Left kidney (tissue), 8 donors: ENCODE results near the gene ENPP6. TPM values are rescaled to one million over a fixed set of nuclear protein-coding genes. Genes with fewer than 3 reads are reported as not detected.

Experiments used
- DNase-seq: peaks from one replicate; pipeline ENCODE4 v3.0.0-alpha.2; 2013
- long read RNA-seq, 8 donors: transcript quantifications; one replicate each; lab custom pipeline, GENCODE V29; 2026
- polyA plus RNA-seq: library from polyadenylated mRNA; unstranded; fragments of 120-200 nt; gene quantifications from one replicate; pipeline ENCODE4 v1.2.1, GENCODE V29; 2013; ENCODE audit not compliant: insufficient read length

The ENPP6 gene
- 9.2 TPM for polyA plus RNA-seq
- long read RNA-seq, donor 1, partial matches to known transcripts = 0 of 2 reads
- long read RNA-seq, donor 1, other reads (novel, unspliced or antisense) = 0 of 2 reads
- long read RNA-seq, donor 2, partial matches to known transcripts = 0 of 2 reads
- long read RNA-seq, donor 2, other reads (novel, unspliced or antisense) = 0 of 2 reads
- long read RNA-seq, donor 3, partial matches to known transcripts = 0 of 3 reads
- long read RNA-seq, donor 3, other reads (novel, unspliced or antisense) = 0 of 3 reads
- long read RNA-seq, donor 4 = 0 reads
- long read RNA-seq, donor 5, partial matches to known transcripts = 0 of 4 reads
- long read RNA-seq, donor 5, other reads (novel, unspliced or antisense) = 0 of 4 reads
- long read RNA-seq, donor 6, partial matches to known transcripts = 0 of 1 reads
- long read RNA-seq, donor 6, other reads (novel, unspliced or antisense) = 0 of 1 reads
- long read RNA-seq, donor 7, partial matches to known transcripts = 0 of 1 reads
- long read RNA-seq, donor 7, other reads (novel, unspliced or antisense) = 0 of 1 reads
- long read RNA-seq, donor 8 = 0 reads

DNA sequence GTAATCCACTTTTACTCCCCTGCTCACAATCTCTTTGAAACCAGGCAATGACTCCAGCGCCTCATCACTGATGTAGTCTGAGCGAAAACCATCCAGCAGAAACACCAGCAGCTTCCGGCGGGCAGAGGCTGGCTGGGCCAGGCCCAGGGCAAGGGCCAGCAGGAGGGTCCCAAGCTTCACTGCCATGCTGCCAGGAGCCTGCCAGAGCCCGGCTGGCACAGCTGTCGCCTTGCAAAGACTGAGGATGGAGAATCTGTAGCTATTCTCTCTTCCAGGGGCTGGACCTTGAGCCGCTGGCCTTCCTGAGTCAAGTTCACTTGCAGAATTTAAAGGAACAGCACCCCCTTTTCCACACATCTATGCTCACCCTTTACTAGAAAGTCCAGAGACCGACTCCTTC is at the start of gene ENPP6:
Gene ENPP6 (minus strand): TSS at position 240 of the 400 bp plus-strand sequence. CDS start 54 bp downstream, at position 186.
- DNase-seq = no peak

- DNase-seq = no peak
Observed at GRCh38 chr4:184267206-184267608, 49.5 kb upstream of the ENPP6 start.

- DNase-seq = no peak
Observed at GRCh38 chr4:184265546-184266351, 48.1 kb upstream of the ENPP6 start.

DNA sequence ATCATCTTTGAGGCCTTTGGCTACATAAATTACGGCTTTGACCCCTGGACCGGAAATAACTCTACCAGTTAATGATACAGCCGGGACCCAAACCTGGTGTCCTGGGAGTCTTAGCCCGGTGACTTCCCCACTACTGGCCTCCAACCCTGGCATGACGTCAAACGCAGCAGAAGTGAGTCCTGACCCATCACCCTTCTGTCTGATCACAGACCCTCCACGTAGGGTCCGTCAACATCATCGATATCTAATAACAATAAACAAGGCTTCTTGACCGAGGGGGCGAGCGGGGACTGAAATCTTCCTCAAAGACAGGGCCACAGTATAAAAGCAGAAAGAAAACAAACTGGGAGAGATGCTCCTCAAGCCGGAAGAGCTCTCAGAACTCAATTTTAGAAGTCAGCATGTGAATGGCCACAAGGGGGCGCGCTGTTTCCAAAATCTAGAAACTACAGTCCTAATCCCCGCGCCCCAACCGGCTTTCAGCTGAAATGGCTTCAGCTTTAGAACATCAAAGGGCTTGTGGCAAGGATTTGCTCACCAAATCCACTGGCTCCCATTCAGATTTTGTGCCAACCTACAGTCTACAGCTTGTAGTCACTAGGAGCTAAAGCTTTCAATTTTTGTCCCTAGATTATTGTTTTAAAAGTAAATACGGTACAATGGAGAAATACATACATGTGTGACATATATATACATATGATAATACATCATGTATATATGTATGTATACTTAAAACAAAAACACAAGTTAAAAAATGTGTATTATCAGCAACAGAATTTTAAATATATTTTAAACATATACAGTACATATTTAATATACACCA is 46.4 kb upstream of the ENPP6 start:
- peak; percentile 93 for DNase-seq

GRCh38 chr4:184263461-184263860 is 45.8 kb upstream of the ENPP6 start:
- DNase-seq = no peak

DNA sequence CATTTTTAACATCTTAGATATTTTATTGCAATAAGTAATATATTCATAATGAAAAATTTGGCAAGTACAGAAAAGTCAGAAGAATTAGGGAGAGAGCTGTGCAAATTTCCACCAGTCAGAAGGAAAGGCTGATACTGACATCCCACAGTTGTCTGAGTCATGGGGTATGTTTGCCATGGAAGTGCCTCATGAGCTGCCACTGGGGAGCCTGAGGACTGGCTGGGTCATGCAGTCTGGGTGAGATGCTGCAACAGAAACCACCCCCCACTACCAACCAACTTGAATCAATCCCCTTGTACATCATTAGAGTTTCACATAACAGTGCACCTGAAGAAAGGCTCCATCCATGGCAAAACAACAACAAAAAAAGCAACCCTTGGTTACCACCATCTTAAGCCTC is 45.2 kb upstream of the ENPP6 start:
- DNase-seq = no peak

GRCh38 chr4:184261246-184261645 is 43.6 kb upstream of the ENPP6 start:
- DNase-seq = no peak

GRCh38 chr4:184259866-184260265 is 42.2 kb upstream of the ENPP6 start:
- DNase-seq = no peak

GRCh38 chr4:184259081-184259480 is 41.4 kb upstream of the ENPP6 start:
- DNase-seq = no peak

DNA sequence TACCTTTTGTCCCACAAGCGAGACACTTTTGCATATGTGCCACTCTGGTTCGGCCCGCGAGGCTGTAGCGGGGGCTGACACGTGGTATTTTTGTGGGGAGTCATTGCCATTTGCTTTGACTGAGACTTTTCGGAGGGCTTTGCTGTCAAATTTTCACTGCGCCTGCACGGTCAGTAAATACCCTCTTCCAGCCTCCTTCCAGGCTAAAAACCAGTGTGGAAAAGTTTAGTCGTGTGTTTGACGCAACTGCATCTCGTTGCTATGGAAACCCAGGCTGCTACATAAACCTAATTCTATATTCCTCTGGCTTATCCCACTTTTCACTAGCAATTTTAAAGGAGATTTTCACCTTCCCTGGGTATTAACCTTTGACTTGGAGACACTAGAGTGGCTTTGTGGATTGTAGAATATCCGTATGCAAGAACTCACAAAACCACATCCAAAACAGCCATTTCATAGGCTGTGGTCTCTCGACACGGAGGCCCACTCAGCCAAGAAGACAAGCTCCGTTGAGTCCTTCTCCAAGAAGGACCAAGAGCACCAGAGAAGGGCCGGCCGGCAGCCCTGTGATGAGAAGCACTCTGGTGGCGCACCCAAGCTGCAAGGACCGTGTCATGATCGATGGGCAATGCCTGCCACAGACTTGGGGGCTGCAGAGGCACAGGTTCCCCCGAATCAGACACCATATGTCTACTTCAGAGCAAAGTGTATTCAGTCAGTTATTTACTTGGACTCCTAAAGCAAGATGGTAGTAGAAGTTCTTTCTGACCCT is 38.4 kb upstream of the ENPP6 start:
- no peak for DNase-seq

- DNase-seq = no peak
Observed at GRCh38 chr4:184255361-184255760, 37.7 kb upstream of the ENPP6 start.

DNA sequence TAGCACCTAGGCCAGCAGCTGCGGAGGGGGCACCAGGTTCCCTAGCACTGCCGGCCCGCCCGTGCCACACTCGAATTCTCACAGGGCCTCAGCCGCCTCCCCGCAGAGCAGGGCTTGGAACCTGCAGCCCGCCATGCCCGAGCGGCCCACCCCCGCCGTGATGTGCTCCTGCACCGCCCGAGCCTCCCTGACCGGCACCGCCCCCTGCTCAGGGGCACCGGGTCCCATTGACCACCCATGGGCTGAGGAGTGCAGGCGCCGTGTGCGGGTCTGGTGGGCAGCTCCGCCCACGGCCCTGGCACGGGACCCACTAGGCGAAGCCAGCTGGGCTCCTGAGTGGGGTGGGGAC is 35.4 kb upstream of the ENPP6 start:
- no peak for DNase-seq

DNA sequence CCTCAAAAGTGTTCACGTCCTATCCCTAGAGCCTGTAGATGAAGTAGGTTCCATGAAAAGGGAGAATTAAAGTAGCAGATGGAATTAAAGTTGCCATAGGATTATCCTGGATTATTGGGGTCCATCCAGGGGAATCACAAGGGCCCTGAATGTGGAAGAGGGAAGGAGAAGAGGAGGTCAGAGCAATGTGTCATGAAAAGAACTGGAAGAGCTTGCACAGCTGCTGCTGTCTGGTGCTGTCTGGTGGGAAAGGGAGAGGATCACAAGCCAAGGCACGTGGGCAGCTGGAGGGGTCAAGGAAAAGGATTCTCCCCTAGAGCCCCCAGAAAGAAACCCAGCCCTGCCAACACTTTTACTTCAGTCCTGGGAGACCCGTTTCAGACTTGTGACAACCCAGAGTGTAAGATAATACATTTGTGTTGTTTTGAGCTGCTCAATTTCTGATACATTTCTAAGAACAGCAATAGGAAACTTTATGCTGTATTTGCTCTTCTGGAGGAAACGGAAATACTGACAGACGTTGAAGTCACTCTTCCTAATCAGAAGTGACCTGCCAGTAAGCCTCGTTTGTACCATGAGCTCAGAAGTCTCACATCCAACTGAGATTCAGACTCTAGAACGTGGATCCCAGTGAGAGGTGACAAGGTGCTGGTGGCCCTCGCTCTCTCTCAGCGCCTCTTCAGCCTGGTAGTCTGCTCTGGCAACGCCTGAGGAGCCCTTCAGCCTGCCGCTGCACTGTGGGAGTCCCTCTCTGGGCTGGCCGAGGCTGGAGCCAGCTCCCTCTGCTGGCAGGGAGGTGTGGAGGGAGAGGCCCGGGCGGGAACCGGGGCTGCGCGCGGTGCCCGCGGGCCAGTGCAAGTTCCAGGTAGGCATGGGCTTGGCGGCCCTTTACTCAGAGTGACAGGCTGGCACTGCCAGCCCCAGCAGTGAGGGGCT is 34.7 kb upstream of the ENPP6 start:
- DNase-seq = no peak

DNA sequence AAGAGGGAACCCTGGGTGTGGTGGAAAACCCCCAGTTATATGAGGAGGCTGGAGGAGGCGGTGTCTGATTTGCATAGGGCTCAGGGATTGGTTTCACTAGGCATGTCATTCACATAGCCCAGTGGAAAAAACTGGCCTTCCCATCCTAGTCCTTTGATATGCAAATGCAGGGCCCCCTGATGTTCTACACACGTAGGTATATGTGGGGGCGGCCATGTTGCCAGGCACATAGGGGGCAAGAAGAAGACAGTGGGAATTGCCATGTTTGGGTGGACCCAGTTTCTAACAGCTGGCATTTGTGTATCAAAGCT is 34.0 kb upstream of the ENPP6 start:
- no peak for DNase-seq

DNA sequence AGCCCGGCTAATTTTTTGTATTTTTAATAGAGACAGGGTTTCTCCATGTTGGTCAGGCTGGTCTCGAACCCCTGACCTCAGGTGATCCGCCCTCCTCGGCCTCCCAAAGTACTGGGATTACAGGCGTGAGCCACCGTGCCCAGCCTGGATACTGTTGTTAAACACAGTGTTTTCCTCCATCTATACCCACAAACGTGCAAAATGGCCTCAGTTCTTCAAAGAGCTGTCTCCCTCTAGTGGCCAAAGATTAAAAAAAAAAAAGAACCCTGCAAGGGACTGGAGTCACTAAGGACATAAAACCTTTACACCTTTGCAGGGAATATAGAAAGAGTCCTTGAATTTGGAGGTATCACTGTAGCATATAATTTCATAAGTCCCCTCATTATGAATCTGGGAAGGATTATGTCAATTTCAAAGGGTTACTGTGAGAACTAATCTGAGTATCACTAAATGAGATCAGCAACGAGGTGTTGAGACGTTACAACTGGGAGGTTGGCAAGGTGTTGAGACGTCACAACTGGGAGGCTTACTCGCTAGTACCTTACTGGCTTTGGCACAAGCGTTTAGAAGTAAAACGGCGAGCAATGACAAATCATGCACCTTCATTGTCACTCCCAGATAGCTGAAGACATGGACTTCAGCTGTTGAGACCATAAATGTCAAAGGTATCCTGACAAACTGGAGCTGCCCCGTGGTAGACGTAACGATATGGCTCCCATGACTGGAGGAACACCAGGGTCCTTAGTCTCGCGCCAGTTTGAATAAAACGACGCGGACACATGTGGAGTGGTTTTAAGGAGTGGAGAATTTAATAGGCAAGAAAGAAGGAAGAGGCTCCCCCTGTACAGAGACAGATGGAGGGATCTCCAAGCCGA is 33.4 kb upstream of the ENPP6 start:
- DNase-seq = peak; percentile 54

- no peak for DNase-seq
Observed at GRCh38 chr4:184248216-184248615, 30.5 kb upstream of the ENPP6 start.

GRCh38 chr4:184247421-184247820 is 29.7 kb upstream of the ENPP6 start:
- DNase-seq = no peak

GRCh38 chr4:184246426-184246825 is 28.8 kb upstream of the ENPP6 start:
- DNase-seq = no peak

DNA sequence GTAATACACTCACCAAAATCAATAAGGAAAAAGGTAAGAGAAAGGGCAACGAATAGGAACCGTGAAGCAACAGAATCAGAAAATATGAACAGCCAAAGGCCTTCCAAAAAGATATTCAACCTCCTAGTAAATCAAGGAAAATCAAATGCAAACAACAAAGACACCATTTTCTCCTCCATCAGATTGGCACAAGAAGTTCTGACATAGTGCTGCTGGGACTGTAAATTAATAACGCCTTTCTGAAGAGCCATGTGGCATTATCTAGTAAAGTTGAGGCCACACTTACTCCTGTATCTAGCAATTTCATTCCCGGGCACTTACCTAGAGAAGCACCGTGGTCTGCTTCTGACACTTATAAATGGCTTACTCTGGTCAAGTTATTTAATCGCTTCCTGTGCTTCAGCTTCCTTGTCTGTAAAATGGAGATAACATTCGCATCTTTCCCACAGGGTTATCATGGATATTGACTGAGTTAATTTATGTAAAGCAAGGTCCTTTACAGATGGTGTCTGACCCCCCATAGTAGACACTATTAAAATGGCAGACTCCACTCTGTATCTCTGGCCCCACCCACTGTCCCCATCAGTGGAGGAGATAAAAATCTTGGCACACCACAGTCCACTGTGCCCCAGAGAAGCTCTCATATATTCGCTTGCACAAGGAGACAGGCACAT is 20.5 kb upstream of the ENPP6 start:
- no peak for DNase-seq
